ENCODE results near the gene UPF3B.
"Not testable (repeated sequence)": the region's sequence is repeated elsewhere in the genome, so short reads cannot be mapped to it uniquely, and the experiment has no call there.

The UPF3B gene

GRCh38 chrX:119816300-119816699 lies 36.5 kb downstream of the UPF3B start:
- H3K4me3 ChIP-seq (ENCODE audit: low read depth, low read length) = no peak overlapping the region
- TF ChIP-seq CTCF (IDR thresholded peaks at IDR 0.05; ENCODE audit: low read depth, low read length) = no peak

GRCh38 chrX:119809185-119809666 lies 43.5 kb downstream of the UPF3B start:
- H3K4me3 ChIP-seq (ENCODE audit: low read depth, low read length) = no peak overlapping the region
- no peak for TF ChIP-seq CTCF (IDR thresholded peaks at IDR 0.05; ENCODE audit: low read depth, low read length)

- not testable (repeated sequence) for H3K4me3 ChIP-seq (ENCODE audit: low read depth, low read length)
Measured at GRCh38 chrX:119808461-119808860, 44.3 kb downstream of the UPF3B start.

GRCh38 chrX:119802546-119802945 lies 50.2 kb downstream of the UPF3B start:
- no peak overlapping the region for H3K4me3 ChIP-seq (ENCODE audit: low read depth, low read length)

GRCh38 chrX:119801253-119802221 lies 51.2 kb downstream of the UPF3B start:
- H3K4me3 ChIP-seq (ENCODE audit: low read depth, low read length) = no peak overlapping the region
- TF ChIP-seq CTCF (IDR thresholded peaks at IDR 0.05; ENCODE audit: low read depth, low read length) = no peak

More at GRCh38 chrX:119802546-119802945, 50.2 kb downstream of the UPF3B start:
- TF ChIP-seq CTCF (IDR thresholded peaks at IDR 0.05; ENCODE audit: low read depth, low read length) = no peak

GRCh38 chrX:119791437-119792231 lies 61.1 kb downstream of the UPF3B start, which contains the start of gene RPL39:
TSS of gene RPL39 (minus strand) at chrX:119791630. CDS start at chrX:119791576, 54 bp downstream.
- no peak for TF ChIP-seq CTCF (IDR thresholded peaks at IDR 0.05; ENCODE audit: low read depth, low read length)
- H3K4me3 ChIP-seq (ENCODE audit: low read depth, low read length) = peak within 1 kb of the TSS; percentile 66

- 0 out of 2 replicates have a peak, but pooled peaks have one; percentile 1 for TF ChIP-seq CTCF (IDR thresholded peaks at IDR 0.05; ENCODE audit: low read depth, low read length)
- peak overlapping the region; percentile 66 for H3K4me3 ChIP-seq (ENCODE audit: low read depth, low read length)
Measured at GRCh38 chrX:119790977-119791436, 61.8 kb downstream of the UPF3B start.
